GM12891 (cell line): ENCODE measurements around the gene THEM4.

Experiments used
- PAX5 ChIP-seq: IDR thresholded peaks from 2 replicates; pipeline ENCODE4 v1.6.1; 2011; ENCODE audit warnings: low read length, moderate library complexity, mild to moderate bottlenecking; ENCODE audit not compliant: insufficient read depth, severe bottlenecking
- POLR2A ChIP-seq: IDR thresholded peaks from 2 replicates; pipeline ENCODE4 v1.6.1; 2011; ENCODE audit warnings: low read depth, low read length, control low read depth
- POLR2AphosphoS5 ChIP-seq: IDR thresholded peaks from 2 replicates; pipeline ENCODE4 v1.6.1; 2011; ENCODE audit warnings: low read depth, low read length, control low read depth
- POU2F2 ChIP-seq: IDR thresholded peaks from 2 replicates; pipeline ENCODE4 v1.6.1; 2011; ENCODE audit warnings: low read depth, mild to moderate bottlenecking, control low read depth, low read length, moderate library complexity
- SPI1 ChIP-seq: IDR thresholded peaks from 2 replicates; pipeline ENCODE4 v1.6.1; 2011; ENCODE audit warnings: low read depth, low read length, control low read depth
- TAF1 ChIP-seq: IDR thresholded peaks from 2 replicates; pipeline ENCODE4 v1.6.1; 2011; ENCODE audit warnings: low read depth, low read length, control low read depth

GRCh38 chr1:151893176-151893924 is 16.0 kb downstream of the THEM4 start:
- TF ChIP-seq POLR2AphosphoS5 (no peak), TAF1 (no peak), POLR2A (no peak), POU2F2 (no peak), SPI1 (no peak), PAX5 (no peak)
